ENCODE results near the gene TMLHE.

DNA sequence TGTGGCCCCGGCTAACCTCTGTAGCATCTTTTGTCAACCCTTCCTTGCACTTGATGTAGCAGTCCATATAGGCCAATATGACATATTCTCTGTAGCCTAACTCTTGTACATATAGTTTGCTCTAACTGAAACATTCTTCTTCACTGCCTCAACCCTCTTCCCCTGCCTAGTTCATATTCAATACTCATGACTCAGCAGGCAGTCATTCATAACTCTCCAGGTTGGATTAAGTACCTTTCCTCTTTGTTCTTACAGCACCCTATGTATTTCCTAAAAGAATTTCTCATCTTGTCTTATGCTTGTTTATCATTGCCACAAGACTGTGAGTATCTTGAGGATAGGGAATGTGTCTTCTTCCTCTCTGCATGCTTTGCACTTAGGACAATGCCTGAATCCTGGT is 76.9 kb downstream of the TMLHE start:
- TF ChIP-seq HDAC2 (IDR thresholded peaks at IDR 0.05) (no peak), TCF7 (IDR thresholded peaks at IDR 0.05; ENCODE audit: borderline replicate concordance) (no peak), REST (IDR thresholded peaks at IDR 0.05; ENCODE audit: low read depth, low read length) (no peak)

Data from GM12878 (cell line).